CMK (cell line): Measurements from ENCODE around the gene TOX4.

Experiments
- DNase-seq: peaks from one replicate; pipeline ENCODE4 v3.0.0-alpha.2; 2010; ENCODE audit warnings: low read depth

TOX4 gene

DNA sequence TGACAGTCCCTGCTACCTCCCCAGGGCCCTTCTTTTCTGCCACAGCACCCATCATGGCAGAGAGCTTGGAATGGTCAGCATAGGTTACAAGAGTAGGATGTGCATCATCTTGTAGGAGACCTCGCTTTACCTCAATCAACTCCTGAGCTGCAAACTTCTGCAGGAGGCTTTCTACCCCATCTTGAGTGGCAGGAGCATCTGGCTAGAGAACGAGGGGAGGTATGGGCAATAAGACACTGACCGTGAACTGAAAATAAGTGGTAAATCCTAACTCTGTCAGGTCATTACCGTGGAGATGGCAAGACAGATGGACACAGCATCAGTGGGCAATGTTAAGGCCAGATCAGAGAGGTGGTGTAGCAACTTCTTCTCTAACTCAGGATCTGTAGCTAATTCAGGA lies 26.4 kb downstream of the TOX4 start:
- no peak for DNase-seq

DNA sequence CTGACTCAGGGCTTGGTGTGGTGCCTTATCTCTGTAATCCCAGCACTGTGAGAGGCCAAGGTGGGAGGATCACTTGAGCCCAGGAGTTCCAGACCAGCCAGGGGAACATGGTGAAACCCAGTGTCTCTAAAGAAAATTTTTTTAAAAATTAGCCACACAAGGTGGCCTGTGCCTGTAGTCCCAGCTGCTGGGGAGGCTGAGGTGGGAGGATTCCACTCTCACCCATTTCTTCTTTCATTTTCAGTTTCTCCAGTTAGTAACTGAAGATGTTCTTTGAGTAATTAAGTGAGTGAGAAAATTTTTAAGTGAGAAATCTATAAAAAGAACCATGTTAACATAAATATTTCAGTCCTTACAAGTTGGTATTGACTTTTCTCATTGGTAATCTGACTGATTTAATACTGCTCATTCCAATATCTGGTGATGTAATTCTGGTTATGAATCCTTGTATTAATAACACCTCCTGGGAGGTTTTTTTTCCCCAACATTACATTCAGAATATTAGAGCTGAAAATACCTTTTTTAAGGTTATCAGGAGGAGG lies 28.1 kb downstream of the TOX4 start:
- DNase-seq: no peak

GRCh38 chr14:21506557-21506956 lies 29.6 kb downstream of the TOX4 start:
- DNase-seq: no peak

- no peak for DNase-seq
These were observed 32.6 kb downstream of the TOX4 start for GRCh38 chr14:21509432-21510143.

DNA sequence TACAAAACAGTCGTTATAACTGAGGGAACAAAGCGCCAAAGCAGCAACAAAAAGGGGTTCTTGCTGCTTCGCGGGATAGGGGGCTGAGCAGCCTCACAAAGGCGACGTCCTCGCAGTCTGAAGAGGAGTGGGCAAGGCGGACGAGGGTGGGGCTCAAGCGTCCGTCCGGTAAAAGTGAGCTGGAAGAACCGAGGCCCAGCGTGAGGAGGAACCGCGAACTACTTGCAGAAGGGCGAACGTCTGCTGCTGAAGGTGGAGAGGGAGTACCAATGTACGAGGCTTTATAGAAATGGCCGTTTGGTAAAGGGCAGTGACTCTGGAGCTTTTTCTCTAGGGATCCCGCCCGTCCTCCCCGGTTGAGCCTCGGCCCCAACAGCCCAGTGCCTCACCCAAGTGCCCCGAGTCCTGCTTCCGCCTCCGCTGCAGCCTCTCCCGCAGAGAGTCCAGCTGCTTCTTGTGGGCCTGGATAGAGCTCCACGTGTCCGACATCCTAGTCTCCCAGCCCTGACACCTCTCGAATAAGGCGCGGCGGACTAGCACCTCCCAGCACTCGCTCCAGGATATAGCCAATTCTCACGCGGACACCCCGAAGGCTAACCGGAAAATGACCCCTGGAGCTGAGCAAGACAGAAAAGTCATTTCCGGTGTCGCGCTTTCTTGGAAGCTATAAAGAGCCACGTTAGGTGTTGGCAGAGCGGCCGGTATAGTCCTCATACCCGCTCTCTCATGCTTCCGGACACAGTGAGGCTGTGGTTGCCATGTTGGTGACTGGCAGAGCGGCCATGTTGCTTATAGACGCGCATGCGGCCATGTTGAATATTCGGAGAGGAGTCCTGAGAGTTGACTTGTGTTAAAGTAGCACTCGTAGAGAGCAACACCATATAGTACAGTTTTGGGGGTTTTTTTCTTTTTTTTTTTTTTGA lies 34.0 kb downstream of the TOX4 start, which contains the start of gene METTL3:
TSS of gene METTL3 (minus strand) at position 606 of the 923 bp plus-strand sequence. CDS start at position 489, 117 bp downstream.
- DNase-seq: peak; percentile 93

DNA sequence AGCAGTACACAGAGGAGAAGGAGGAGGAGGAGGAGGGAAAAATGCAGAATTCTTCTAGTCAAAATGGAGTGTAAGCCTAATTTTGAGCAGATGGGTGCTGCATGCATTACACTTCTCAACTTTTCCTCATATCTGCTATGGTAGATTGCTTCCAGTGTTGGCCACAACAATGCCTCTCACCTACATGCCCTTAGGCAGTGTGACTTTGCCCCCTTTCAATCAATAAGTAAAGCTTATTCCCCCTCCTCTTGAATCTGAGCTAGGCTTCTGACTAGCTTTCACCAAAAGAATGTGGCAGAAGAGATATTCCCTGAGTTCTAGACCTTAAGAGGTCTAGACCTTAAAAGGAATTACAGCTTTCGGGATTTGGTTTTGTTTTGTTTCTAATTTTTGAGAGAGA lies 37.3 kb downstream of the TOX4 start:
- no peak for DNase-seq

GRCh38 chr14:21518725-21519124 lies 41.7 kb downstream of the TOX4 start:
- no peak for DNase-seq

GRCh38 chr14:21520767-21521166 lies 43.8 kb downstream of the TOX4 start:
- DNase-seq: no peak

DNA sequence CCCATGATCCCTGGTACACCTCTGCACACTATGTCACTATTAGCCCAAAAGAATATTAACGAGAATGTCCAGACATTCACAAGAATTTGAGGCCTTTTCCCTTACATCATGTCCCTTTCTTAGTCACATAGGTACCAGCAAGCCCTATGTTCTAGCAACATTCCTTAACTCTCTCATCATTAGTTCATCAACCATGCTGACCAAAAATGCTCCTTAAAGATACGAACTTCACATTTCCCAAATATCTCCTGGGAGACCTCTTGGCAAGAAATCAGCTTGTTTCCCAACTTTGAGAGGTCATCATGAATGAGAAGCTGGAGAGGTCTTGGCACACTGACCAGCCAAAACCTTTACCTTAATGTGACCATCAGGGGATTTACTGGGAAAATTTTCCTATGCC lies 44.5 kb downstream of the TOX4 start:
- no peak for DNase-seq

DNA sequence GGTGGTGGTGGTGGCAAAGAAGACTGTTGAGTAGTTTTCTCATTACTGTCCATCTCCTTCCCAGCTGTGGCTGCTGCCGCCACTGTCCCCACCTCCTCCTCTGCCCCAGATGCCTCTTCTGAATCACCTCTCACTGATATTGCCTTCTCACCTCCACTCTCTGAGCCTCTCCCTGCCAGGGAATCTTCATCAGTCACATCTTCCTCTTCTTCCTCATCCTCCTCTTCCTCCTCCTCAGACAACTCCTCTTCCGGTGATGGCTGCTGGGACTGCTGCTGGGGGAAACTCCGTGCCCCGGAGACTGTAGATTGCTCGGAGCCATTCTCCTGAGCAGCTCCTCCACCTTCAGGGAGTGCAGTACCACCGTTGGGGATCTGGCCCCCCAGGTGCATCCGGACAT lies 46.2 kb downstream of the TOX4 start:
- no peak for DNase-seq

GRCh38 chr14:21524575-21525490 lies 47.8 kb downstream of the TOX4 start:
- DNase-seq: no peak

GRCh38 chr14:21525571-21525961 lies 48.6 kb downstream of the TOX4 start:
- no peak for DNase-seq

DNA sequence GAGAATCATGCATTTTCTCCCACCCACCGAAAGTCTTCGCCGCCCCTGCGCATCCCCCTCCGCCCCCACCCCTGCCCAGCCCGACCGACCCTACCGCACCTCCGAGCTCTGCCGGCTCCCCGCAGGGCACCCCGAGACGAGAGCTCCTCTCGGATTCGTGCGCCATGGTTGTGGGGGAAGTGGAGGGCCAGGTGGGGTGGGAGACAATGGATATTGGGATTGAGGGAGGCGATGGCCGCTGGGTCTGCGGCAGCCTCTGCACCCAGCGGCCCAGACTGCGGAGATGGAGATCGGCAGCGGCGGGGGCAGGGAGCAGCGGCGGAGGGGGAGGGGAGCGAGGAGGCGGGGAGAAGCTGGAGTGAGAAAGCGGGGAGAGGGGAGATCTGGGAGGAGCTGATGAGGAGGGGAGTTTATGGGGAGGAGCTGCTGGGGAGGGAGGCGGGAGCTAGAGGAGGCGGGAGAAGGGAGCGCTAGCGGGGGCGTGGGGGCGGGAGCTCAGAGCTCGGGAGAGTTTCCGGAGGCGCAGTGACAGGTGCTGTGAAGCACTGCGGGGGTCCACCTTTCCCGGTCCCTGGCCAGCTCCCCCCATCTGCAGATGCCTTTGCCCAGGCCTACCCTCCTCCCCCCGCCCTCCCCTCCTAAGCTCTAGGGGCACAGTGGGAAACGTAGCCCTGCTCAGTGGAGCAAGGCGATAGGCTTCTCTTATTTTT lies 49.1 kb downstream of the TOX4 start, which contains the start of gene SALL2:
TSS of gene SALL2 (minus strand) at position 385 of the 710 bp plus-strand sequence. CDS start at position 166, 219 bp downstream.
- no peak for DNase-seq

- DNase-seq: no peak
These were observed 49.8 kb downstream of the TOX4 start for GRCh38 chr14:21526672-21527317.

DNA sequence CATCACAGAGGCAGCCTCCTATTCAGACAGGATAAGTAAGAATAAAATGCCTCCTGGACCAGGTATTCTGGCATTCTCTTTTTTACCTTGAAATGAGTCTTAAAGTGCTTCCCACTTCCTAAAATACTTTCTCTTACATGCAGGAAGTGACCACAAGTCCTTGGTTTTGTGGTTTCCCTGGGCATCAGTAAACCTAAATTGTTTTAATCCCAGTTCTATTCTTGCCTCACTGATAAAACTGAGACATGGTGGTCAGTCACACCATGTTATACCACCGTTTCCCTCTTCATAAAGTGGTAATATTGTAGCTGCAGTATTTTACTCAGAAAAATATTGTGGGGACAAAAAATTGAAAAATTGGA lies 50.3 kb downstream of the TOX4 start:
- no peak for DNase-seq

- DNase-seq: no peak
These were observed 51.7 kb downstream of the TOX4 start for GRCh38 chr14:21528381-21529348.

- DNase-seq: no peak
These were observed 52.5 kb downstream of the TOX4 start for GRCh38 chr14:21529515-21529914.

DNA sequence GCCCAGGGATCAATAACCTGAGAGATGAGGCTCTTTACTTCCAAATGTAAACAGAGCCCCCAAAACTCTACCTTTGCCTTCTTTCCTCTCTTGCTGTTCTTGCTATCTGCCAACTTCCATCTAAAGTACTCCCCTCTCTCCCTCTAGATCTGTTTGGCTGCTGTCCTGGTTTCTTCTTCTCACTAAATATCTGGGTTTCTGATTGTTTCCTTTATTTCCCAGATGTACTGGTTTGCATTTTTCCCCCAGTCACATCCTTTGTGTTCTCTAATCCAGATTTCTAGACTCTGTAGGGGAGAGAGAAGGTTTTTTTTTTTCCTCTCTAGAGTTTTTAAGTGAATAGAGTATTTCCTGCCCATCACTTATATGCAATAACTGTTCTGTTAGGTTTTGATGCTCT lies 56.3 kb downstream of the TOX4 start:
- no peak for DNase-seq

DNA sequence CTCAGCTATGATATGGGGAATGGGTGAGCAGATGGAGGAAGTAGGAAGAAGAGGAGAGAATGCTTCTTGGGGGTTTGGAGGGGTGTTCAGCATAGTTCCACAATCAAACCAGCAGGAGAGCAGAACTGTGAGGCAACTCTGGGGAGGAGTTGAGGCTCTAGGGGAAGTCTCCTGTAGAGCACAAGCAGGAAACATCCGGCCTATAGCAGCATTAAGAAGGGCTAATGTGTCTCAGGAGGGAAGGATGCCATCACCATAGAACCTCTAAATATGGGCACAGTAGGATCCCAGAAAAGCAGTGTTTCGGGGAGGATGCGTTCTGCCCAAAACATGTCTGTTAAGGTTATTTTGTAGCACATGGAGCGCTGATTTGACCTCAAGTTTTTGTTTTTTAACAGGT lies 57.6 kb downstream of the TOX4 start:
- DNase-seq: no peak
